ENCODE results near the gene ZSWIM7. TPM values are rescaled to one million over a fixed set of nuclear protein-coding genes. Genes with fewer than 3 reads are reported as not detected.

The ZSWIM7 gene
- total and polyA plus RNA-seq, 4 donors, result 17.9 to 39.1 (median 28.5) TPM

- no peak overlapping the region for H3K27ac ChIP-seq (ENCODE audit: low read depth in 1 of 2, low read length in 1 of 2)
- H3K4me1 ChIP-seq (ENCODE audit: control insufficient read depth in 5 of 5, insufficient read depth in 5 of 5, low read length in 5 of 5), result peaks cover 0 to 16% (median 8%) of the 10 kb centered on the region in 5 donors
- no peak overlapping the region for H3K9ac ChIP-seq (ENCODE audit: insufficient read depth in 1 of 2, low read length in 2 of 2)
- H3K9me3 ChIP-seq (ENCODE audit: control insufficient read depth in 4 of 4, insufficient read depth in 3 of 4, low read length in 3 of 4), result no peaks in the 10 kb centered on the region
- ATAC-seq (ENCODE audit: insufficient read depth, low FRiP score), result no peak
- peaks cover 0 to 7% (median 4%) of the 10 kb centered on the region in 4 donors for H3K36me3 ChIP-seq (ENCODE audit: control insufficient read depth in 4 of 4, insufficient read depth in 4 of 4, low read length in 4 of 4)
- no peak for TF ChIP-seq CTCF (IDR thresholded peaks at IDR 0.05; ENCODE audit: control extremely low read depth, extremely low read depth)
- WGBS, 2 donors, result 95 to 96% methylated on average over 2 of the region's 2 CpGs
- no peak for DNase-seq
- H3K27me3 ChIP-seq (ENCODE audit: control insufficient read depth in 3 of 3, insufficient read depth in 3 of 3, low read length in 2 of 3), result no peaks in the 10 kb centered on the region
- H3K4me3 ChIP-seq, result no peak overlapping the region
Observed at GRCh38 chr17:15970500-15970899, 29.0 kb downstream of the ZSWIM7 start.

- TF ChIP-seq CTCF (IDR thresholded peaks at IDR 0.05; ENCODE audit: control extremely low read depth, extremely low read depth), result no peak
- Histone ChIP-seq H3K9me3 (ENCODE audit: control insufficient read depth in 4 of 4, insufficient read depth in 3 of 4, low read length in 3 of 4) (no peaks in the 10 kb centered on the region), H3K36me3 (ENCODE audit: control insufficient read depth in 4 of 4, insufficient read depth in 4 of 4, low read length in 4 of 4) (no peaks in the 10 kb centered on the region), H3K9ac (ENCODE audit: insufficient read depth in 1 of 2, low read length in 2 of 2) (no peak overlapping the region), H3K27me3 (ENCODE audit: control insufficient read depth in 3 of 3, insufficient read depth in 3 of 3, low read length in 2 of 3) (no peaks in the 10 kb centered on the region), H3K4me1 (ENCODE audit: control insufficient read depth in 5 of 5, insufficient read depth in 5 of 5, low read length in 5 of 5) (peaks cover 0 to 16% (median 11%) of the 10 kb centered on the region in 5 donors), H3K27ac (ENCODE audit: low read depth in 1 of 2, low read length in 1 of 2) (no peak overlapping the region), H3K4me3 (no peak overlapping the region)
- DNase-seq, result no peak
- WGBS, 2 donors, result 98% methylated on average over 8 of the region's 8 CpGs
- ATAC-seq (ENCODE audit: insufficient read depth, low FRiP score), result no peak
Observed at GRCh38 chr17:15969463-15969862, 30.0 kb downstream of the ZSWIM7 start.

GRCh38 chr17:15967706-15968399, 31.7 kb downstream of the ZSWIM7 start:
- DNase-seq (no peak), ATAC-seq (ENCODE audit: insufficient read depth, low FRiP score) (no peak)
- Histone ChIP-seq H3K9me3 (ENCODE audit: control insufficient read depth in 4 of 4, insufficient read depth in 3 of 4, low read length in 3 of 4) (no peaks in the 10 kb centered on the region), H3K9ac (ENCODE audit: insufficient read depth in 1 of 2, low read length in 2 of 2) (no peak overlapping the region), H3K27me3 (ENCODE audit: control insufficient read depth in 3 of 3, insufficient read depth in 3 of 3, low read length in 2 of 3) (no peaks in the 10 kb centered on the region), H3K4me1 (ENCODE audit: control insufficient read depth in 5 of 5, insufficient read depth in 5 of 5, low read length in 5 of 5) (peaks cover 0 to 16% (median 11%) of the 10 kb centered on the region in 5 donors), H3K27ac (ENCODE audit: low read depth in 1 of 2, low read length in 1 of 2) (peak overlapping the region in 1 of 2 donors; percentile 80), H3K36me3 (ENCODE audit: control insufficient read depth in 4 of 4, insufficient read depth in 4 of 4, low read length in 4 of 4) (no peaks in the 10 kb centered on the region), H3K4me3 (no peak overlapping the region)
- 87 to 90% methylated on average over 11 of the region's 11 CpGs for WGBS, 2 donors
- TF ChIP-seq CTCF (IDR thresholded peaks at IDR 0.05; ENCODE audit: control extremely low read depth, extremely low read depth), result no peak
